ENCODE measurements around the gene NDUFS2. TPM values are rescaled to one million over a fixed set of nuclear protein-coding genes. Genes with fewer than 3 reads are reported as not detected.

NDUFS2 gene
- total and polyA plus RNA-seq, 2 experiments from 2014 or later = 183 to 367 TPM

DNA sequence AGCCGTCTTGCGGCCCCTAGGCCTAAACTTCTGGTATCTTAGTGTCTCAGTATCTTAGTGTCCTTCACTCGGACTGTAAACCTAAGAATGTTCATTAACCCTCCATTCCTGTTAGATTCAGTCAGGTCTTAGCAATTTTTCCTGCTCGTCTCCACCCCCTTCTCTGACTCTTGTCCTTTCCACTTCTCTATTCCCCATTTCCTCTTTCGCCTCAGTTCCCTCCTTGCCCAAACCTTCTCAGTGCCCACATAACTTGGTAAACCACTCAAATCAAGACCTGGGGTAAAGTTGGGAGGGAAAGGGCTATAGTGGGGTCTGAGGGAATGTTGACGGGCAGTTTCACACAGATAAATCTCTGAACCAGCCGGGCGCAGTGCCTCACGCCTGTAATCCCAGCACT is 12.2 kb downstream of the NDUFS2 start:
- TF ChIP-seq, protein P1, sequence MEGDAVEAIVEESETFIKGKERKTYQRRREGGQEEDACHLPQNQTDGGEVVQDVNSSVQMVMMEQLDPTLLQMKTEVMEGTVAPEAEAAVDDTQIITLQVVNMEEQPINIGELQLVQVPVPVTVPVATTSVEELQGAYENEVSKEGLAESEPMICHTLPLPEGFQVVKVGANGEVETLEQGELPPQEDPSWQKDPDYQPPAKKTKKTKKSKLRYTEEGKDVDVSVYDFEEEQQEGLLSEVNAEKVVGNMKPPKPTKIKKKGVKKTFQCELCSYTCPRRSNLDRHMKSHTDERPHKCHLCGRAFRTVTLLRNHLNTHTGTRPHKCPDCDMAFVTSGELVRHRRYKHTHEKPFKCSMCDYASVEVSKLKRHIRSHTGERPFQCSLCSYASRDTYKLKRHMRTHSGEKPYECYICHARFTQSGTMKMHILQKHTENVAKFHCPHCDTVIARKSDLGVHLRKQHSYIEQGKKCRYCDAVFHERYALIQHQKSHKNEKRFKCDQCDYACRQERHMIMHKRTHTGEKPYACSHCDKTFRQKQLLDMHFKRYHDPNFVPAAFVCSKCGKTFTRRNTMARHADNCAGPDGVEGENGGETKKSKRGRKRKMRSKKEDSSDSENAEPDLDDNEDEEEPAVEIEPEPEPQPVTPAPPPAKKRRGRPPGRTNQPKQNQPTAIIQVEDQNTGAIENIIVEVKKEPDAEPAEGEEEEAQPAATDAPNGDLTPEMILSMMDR (IDR thresholded peaks at IDR 0.05; ENCODE audit: low read depth, low read length) = no peak

GRCh38 chr1:161215076-161215475 is 12.9 kb downstream of the NDUFS2 start, which contains the start of gene FCER1G:
TSS of gene FCER1G (plus strand) at chr1:161215295. CDS start at chr1:161215322, 27 bp downstream.
- TF ChIP-seq, protein P1 (IDR thresholded peaks at IDR 0.05; ENCODE audit: low read depth, low read length) = no peak
- no peak within 1 kb of the TSS for H3K4me3 ChIP-seq
- peaks cover 30% of the 10 kb centered on the region for H3K36me3 ChIP-seq
- no peaks in the 10 kb centered on the region for H3K27me3 ChIP-seq
- peaks cover 6% of the 10 kb centered on the region for H3K4me1 ChIP-seq (ENCODE audit: low read depth)
- no peak within 1 kb of the TSS for H3K27ac ChIP-seq
- DNase-seq (ENCODE audit: low read depth in 1 of 2, low spot score in 1 of 2) = no peak
- no peaks in the 10 kb centered on the region for H3K9me3 ChIP-seq (ENCODE audit: low read depth)

More for the DNA sequence above, 12.2 kb downstream of the NDUFS2 start:
- no peaks in the 10 kb centered on the region for H3K9me3 ChIP-seq (ENCODE audit: low read depth)
- H3K27me3 ChIP-seq = no peaks in the 10 kb centered on the region
- H3K4me3 ChIP-seq = no peak overlapping the region
- peaks cover 6% of the 10 kb centered on the region for H3K4me1 ChIP-seq (ENCODE audit: low read depth)
- no peak overlapping the region for H3K27ac ChIP-seq
- DNase-seq (ENCODE audit: low read depth in 1 of 2, low spot score in 1 of 2) = no peak
- peaks cover 34% of the 10 kb centered on the region for H3K36me3 ChIP-seq

- Histone ChIP-seq H3K27me3 (no peaks in the 10 kb centered on the region), H3K4me1 (ENCODE audit: low read depth) (peaks cover 6% of the 10 kb centered on the region), H3K4me3 (no peak overlapping the region), H3K27ac (peak overlapping the region; percentile 24), H3K36me3 (peaks cover 14% of the 10 kb centered on the region), H3K9me3 (ENCODE audit: low read depth) (no peaks in the 10 kb centered on the region)
- DNase-seq (ENCODE audit: low read depth in 1 of 2, low spot score in 1 of 2) = peak in 1 of 2 donors; percentile 79
- TF ChIP-seq, protein P1 (IDR thresholded peaks at IDR 0.05; ENCODE audit: low read depth, low read length) = no peak
Observed at GRCh38 chr1:161216945-161217712, 15.0 kb downstream of the NDUFS2 start.

DNA sequence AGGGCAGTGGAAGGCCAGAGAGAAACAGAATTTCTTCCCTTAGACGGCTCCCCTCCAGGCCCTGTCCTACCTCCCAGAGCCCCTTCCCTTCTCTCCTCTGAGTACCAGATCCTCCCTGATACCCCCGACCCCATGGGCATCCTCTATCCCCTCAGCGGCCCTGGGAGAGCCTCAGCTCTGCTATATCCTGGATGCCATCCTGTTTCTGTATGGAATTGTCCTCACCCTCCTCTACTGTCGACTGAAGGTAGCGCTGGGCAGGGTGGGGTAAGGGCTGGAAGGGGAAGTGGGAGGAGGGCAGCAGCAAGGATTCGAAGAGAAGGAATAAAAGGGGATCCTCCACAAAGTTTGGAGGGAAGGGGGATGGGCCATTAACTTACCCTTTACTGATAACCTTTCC is 15.7 kb downstream of the NDUFS2 start:
- TF ChIP-seq, protein P1 (IDR thresholded peaks at IDR 0.05; ENCODE audit: low read depth, low read length) = no peak
- no peak overlapping the region for H3K27ac ChIP-seq
- H3K36me3 ChIP-seq = peaks cover 11% of the 10 kb centered on the region
- no peak overlapping the region for H3K4me3 ChIP-seq
- H3K27me3 ChIP-seq = no peaks in the 10 kb centered on the region
- H3K4me1 ChIP-seq (ENCODE audit: low read depth) = peaks cover 6% of the 10 kb centered on the region
- no peak for DNase-seq (ENCODE audit: low read depth in 1 of 2, low spot score in 1 of 2)
- H3K9me3 ChIP-seq (ENCODE audit: low read depth) = no peaks in the 10 kb centered on the region

DNA sequence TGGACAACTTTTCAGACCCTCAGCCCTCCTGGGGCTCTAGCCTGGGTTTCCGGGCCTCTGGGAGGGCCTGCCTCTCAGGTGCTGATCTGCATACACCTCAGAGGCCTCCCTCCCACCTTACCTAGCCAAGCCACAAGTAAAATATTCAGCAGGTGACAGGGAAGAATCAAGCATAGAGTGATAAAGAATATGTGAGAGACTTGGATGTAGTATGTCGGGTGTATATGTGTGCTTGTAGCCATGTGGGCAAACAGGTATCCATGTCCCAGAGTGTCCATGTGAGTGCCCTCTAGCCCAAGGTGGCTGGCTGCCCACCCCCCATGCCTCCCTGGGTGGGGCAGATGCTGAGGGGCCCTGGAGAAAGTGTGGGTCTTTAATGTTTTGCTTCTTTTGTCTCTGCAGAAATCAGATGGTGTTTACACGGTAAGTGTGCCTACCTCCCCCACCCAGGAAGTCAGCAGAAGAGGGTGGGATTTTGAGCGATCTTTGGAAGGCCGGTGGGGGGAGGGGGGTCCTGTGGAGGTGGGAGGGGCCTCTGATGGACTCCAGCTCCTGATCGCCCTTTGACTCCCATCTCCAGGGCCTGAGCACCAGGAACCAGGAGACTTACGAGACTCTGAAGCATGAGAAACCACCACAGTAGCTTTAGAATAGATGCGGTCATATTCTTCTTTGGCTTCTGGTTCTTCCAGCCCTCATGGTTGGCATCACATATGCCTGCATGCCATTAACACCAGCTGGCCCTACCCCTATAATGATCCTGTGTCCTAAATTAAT is 16.3 kb downstream of the NDUFS2 start:
- Histone ChIP-seq H3K4me3 (no peak overlapping the region), H3K36me3 (peaks cover 5% of the 10 kb centered on the region), H3K27ac (no peak overlapping the region), H3K27me3 (no peaks in the 10 kb centered on the region), H3K9me3 (ENCODE audit: low read depth) (no peaks in the 10 kb centered on the region), H3K4me1 (ENCODE audit: low read depth) (peaks cover 6% of the 10 kb centered on the region)
- DNase-seq (ENCODE audit: low read depth in 1 of 2, low spot score in 1 of 2) = no peak
- TF ChIP-seq, protein P1 (IDR thresholded peaks at IDR 0.05; ENCODE audit: low read depth, low read length) = no peak
